GM23338 (cell line): ENCODE measurements around the gene DNAH6. TPM values are rescaled to one million over a fixed set of nuclear protein-coding genes. Genes with fewer than 3 reads are reported as not detected.

Experiments used
- ATAC-seq: fragments of 200-7000 bp; cut with Tn5 transposase; 3 replicates; pipeline ENCODE4 v1.9.1; 2020
- DNase-seq: peaks from one replicate; pipeline ENCODE4 v3.0.0-alpha.2; 2015; ENCODE audit warnings: low spot score
- H2AFZ ChIP-seq: fragments of 200-600 bp; sonication (generic); 2 replicates; pipeline ENCODE4 v1.8.0; 2016; ENCODE audit warnings: antibody characterized with exemption, mild to moderate bottlenecking, moderate library complexity
- H3F3A ChIP-seq: fragments of 200-600 bp; sonication (generic); replicated peaks from 2 replicates; pipeline ENCODE4 v1.8.0; 2017; ENCODE audit warnings: antibody characterized with exemption, mixed run types, low read depth
- H3K27ac ChIP-seq: fragments of 200-600 bp; sonication (generic); 2 replicates; pipeline ENCODE4 v1.6.1; 2016; ENCODE audit warnings: low read depth
- H3K27me3 ChIP-seq: fragments of 200-600 bp; sonication (generic); 2 replicates; pipeline ENCODE4 v1.8.0; 2016; ENCODE audit warnings: mild to moderate bottlenecking, mixed run types, moderate library complexity; ENCODE audit not compliant: insufficient read depth
- H3K36me3 ChIP-seq: fragments of 200-600 bp; sonication (generic); 2 replicates; pipeline ENCODE4 v1.8.0; 2016; ENCODE audit warnings: mild to moderate bottlenecking; ENCODE audit not compliant: insufficient read depth
- H3K4me1 ChIP-seq: fragments of 200-600 bp; sonication (generic); 2 replicates; pipeline ENCODE4 v1.8.0; 2016; ENCODE audit warnings: mild to moderate bottlenecking, moderate library complexity; ENCODE audit not compliant: insufficient read depth
- H3K4me2 ChIP-seq: fragments of 200-600 bp; sonication (generic); 2 replicates; pipeline ENCODE4 v1.7.1; 2017; ENCODE audit warnings: mixed run types
- H3K4me3 ChIP-seq: fragments of 200-600 bp; sonication (generic); 2 replicates; pipeline ENCODE4 v1.6.1; 2016; ENCODE audit warnings: mixed run types
- H3K79me2 ChIP-seq: fragments of 200-600 bp; sonication (generic); replicated peaks from 2 replicates; pipeline ENCODE4 v1.8.0; 2017; ENCODE audit warnings: mild to moderate bottlenecking; ENCODE audit not compliant: insufficient read depth
- H3K9me2 ChIP-seq: fragments of 200-600 bp; sonication (generic); 2 replicates; pipeline ENCODE4 v1.8.0; 2017; ENCODE audit not compliant: insufficient read depth
- H4K20me1 ChIP-seq: fragments of 200-600 bp; sonication (generic); replicated peaks from 2 replicates; pipeline ENCODE4 v1.8.0; 2017; ENCODE audit warnings: mild to moderate bottlenecking; ENCODE audit not compliant: insufficient read depth
- H3K27ac Mint-ChIP-seq: 2 replicates; pipeline ENCODE4 v1.8.0; 2020; ENCODE audit warnings: inconsistent platforms, mild to moderate bottlenecking, moderate library complexity, mixed read lengths
- H3K27me3 Mint-ChIP-seq: 3 replicates; pipeline ENCODE4 v1.8.0; 2022; ENCODE audit warnings: low read depth, mild to moderate bottlenecking, moderate library complexity, mixed read lengths, inconsistent platforms; ENCODE audit not compliant: insufficient read depth, poor library complexity
- H3K36me3 Mint-ChIP-seq: 3 replicates; pipeline ENCODE4 v1.8.0; 2021; ENCODE audit warnings: low read depth, mild to moderate bottlenecking, inconsistent platforms, moderate library complexity, mixed read lengths
- H3K4me1 Mint-ChIP-seq: 3 replicates; pipeline ENCODE4 v1.8.0; 2020; ENCODE audit warnings: mild to moderate bottlenecking, inconsistent platforms, mixed read lengths
- H3K4me3 Mint-ChIP-seq: 3 replicates; pipeline ENCODE4 v1.8.0; 2021; ENCODE audit warnings: moderate library complexity, mild to moderate bottlenecking, inconsistent platforms, mixed read lengths
- H3K9me3 Mint-ChIP-seq: 3 replicates; pipeline ENCODE4 v1.8.0; 2020; ENCODE audit warnings: moderate library complexity, mild to moderate bottlenecking, inconsistent platforms, mixed read lengths
- CREB1 ChIP-seq: fragments of 250-450 bp; sonication (Bioruptor Pico); IDR thresholded peaks from 2 replicates; pipeline ENCODE4 v1.5.0; 2020; ENCODE audit warnings: low read depth, mild to moderate bottlenecking, moderate library complexity
- CTCF ChIP-seq, 2 experiments: fragments of 200-600 bp in 1 of 2; sonication (generic) in 1 of 2; conservative IDR thresholded peaks; 2 replicates each; pipeline versions ENCODE4 v1.5.1 to v1.6.1; 2016 to 2017; ENCODE audit warnings: antibody characterized with exemption in 2 of 2, low read depth in 2 of 2, mild to moderate bottlenecking in 2 of 2, moderate library complexity in 1 of 2
- ETS1 ChIP-seq: IDR thresholded peaks from 2 replicates; pipeline ENCODE4 v1.6.1; 2016; ENCODE audit warnings: antibody characterized with exemption
- EZH2 ChIP-seq: fragments of 200-600 bp; sonication (generic); IDR thresholded peaks from one replicate; pipeline ENCODE4 v1.8.0; 2017; ENCODE audit warnings: antibody characterized with exemption, mild to moderate bottlenecking, low read depth; ENCODE audit not compliant: unreplicated experiment
- EZH2phosphoT487 ChIP-seq: fragments of 200-600 bp; sonication (generic); IDR thresholded peaks from one replicate; pipeline ENCODE4 v1.8.1; 2018; ENCODE audit warnings: antibody characterized with exemption; ENCODE audit not compliant: unreplicated experiment
- JUNB ChIP-seq: IDR thresholded peaks from one replicate; pipeline ENCODE4 v1.6.1; 2016; ENCODE audit warnings: antibody characterized with exemption; ENCODE audit not compliant: unreplicated experiment
- NANOG ChIP-seq: IDR thresholded peaks from 2 replicates; pipeline ENCODE4 v1.6.1; 2016; ENCODE audit warnings: antibody characterized with exemption, borderline replicate concordance
- POLR2AphosphoS5 ChIP-seq: IDR thresholded peaks from 2 replicates; pipeline ENCODE4 v1.6.1; 2016; ENCODE audit warnings: antibody characterized with exemption, low read depth
- REST ChIP-seq: IDR thresholded peaks from one replicate; pipeline ENCODE4 v1.6.1; 2018; ENCODE audit warnings: antibody characterized with exemption; ENCODE audit not compliant: unreplicated experiment
- STAT1 ChIP-seq: IDR thresholded peaks from one replicate; pipeline ENCODE4 v1.6.1; 2016; ENCODE audit warnings: antibody characterized with exemption; ENCODE audit not compliant: unreplicated experiment
- ZNF114 ChIP-seq: fragments of 250-450 bp; sonication (Bioruptor Pico); IDR thresholded peaks from 2 replicates; pipeline ENCODE4 v1.5.0; 2020; ENCODE audit warnings: mild to moderate bottlenecking, moderate library complexity
- ZNF331 ChIP-seq: fragments of 250-450 bp; sonication (Bioruptor Pico); IDR thresholded peaks from 2 replicates; pipeline ENCODE4 v1.5.0; 2020; ENCODE audit warnings: low read depth, mild to moderate bottlenecking, moderate library complexity
- ZNF462 ChIP-seq: fragments of 250-450 bp; sonication (Bioruptor Pico); IDR thresholded peaks from 2 replicates; pipeline ENCODE4 v1.5.0; 2020; ENCODE audit warnings: mild to moderate bottlenecking, moderate library complexity
- polyA plus RNA-seq: library from polyadenylated mRNA; unstranded; fragments of >200 nt; fragmentation: Nextera tagmentation; extraction: Ambion mirVana; gene quantifications from 2 replicates; pipeline ENCODE4 v1.2.1, GENCODE V29; 2016
- total RNA-seq: library from RNA; depleted of rRNA; stranded (reverse); fragments of >200 nt; shearing (Covaris generic); gene quantifications from 2 replicates; pipeline ENCODE4 v1.2.3, GENCODE V29; 2014

DNAH6 gene
- total and polyA plus RNA-seq, 2 experiments from 2014 or later = 0.27 to 0.31 TPM

- H3K36me3 Mint-ChIP-seq = no peaks in the 10 kb centered on the region
- H3K9me2 ChIP-seq = no peaks in the 10 kb centered on the region
- H3K4me1 ChIP-seq = no peaks in the 10 kb centered on the region
- H3F3A ChIP-seq = no peaks in the 10 kb centered on the region
- no peak overlapping the region for H3K27ac ChIP-seq
- no peaks in the 10 kb centered on the region for H3K79me2 ChIP-seq
- no peak overlapping the region for H3K4me2 ChIP-seq
- H4K20me1 ChIP-seq = no peaks in the 10 kb centered on the region
- H3K27me3 Mint-ChIP-seq = peaks cover 5% of the 10 kb centered on the region
- no peaks in the 10 kb centered on the region for H3K9me3 Mint-ChIP-seq
- H3K4me3 ChIP-seq = no peak overlapping the region
- DNase-seq (no peak), ATAC-seq (no peak)
- no peaks in the 10 kb centered on the region for H3K36me3 ChIP-seq
- 0 out of 2 replicates have a peak overlapping the region, but pooled peaks have one; percentile 17 for H2AFZ ChIP-seq
- H3K4me1 Mint-ChIP-seq = peaks cover 4% of the 10 kb centered on the region; the same call in 2 of the 3 replicates
- no peaks in the 10 kb centered on the region for H3K27me3 ChIP-seq
- H3K4me3 Mint-ChIP-seq = no peak overlapping the region
- no peak for TF ChIP-seq JUNB
- no peak for TF ChIP-seq NANOG
- TF ChIP-seq STAT1 = no peak
- no peak for TF ChIP-seq ETS1
- no peak for TF ChIP-seq ZNF114 (CRISPR knock-in tag)
- TF ChIP-seq POLR2AphosphoS5 = no peak
- TF ChIP-seq EZH2phosphoT487 = no peak
- no peak for TF ChIP-seq ZNF462
- no peak for TF ChIP-seq REST
- TF ChIP-seq EZH2 = no peak
- TF ChIP-seq CREB1 (CRISPR knock-in tag) = no peak
- TF ChIP-seq ZNF331 = no peak
- no peak for TF ChIP-seq CTCF (conservative IDR thresholded peaks at IDR 0.05; ENCODE audit: low read depth in 2 of 2)
- H3K27ac Mint-ChIP-seq = no peak overlapping the region
Observed at GRCh38 chr2:84494070-84494469, 22.2 kb upstream of the DNAH6 start.
